Neutrophil (primary cell): ENCODE results near the gene AVEN.

ENCODE experiments used
- H3K27ac ChIP-seq: fragments of 200-600 bp; sonication (generic); 2 replicates; pipeline ENCODE4 v1.5.1; 2016; ENCODE audit warnings: mild to moderate bottlenecking, moderate library complexity
- H3K27me3 ChIP-seq: fragments of 200-600 bp; sonication (generic); 2 replicates; pipeline ENCODE4 v1.6.0; 2016; ENCODE audit warnings: mild to moderate bottlenecking
- H3K36me3 ChIP-seq: fragments of 200-600 bp; sonication (generic); 2 replicates; pipeline ENCODE4 v1.5.1; 2017
- H3K4me1 ChIP-seq, 2 experiments: fragments of 200-600 bp in 1 of 2; sonication (generic) in 1 of 2; 1 replicate in 1 of 2; 2 replicates in 1 of 2; pipeline versions ENCODE4 v1.5.1 to v1.6.1; 2013 to 2016; ENCODE audit warnings: low read depth in 1 of 2, low read length in 1 of 2, mild to moderate bottlenecking in 1 of 2, moderate library complexity in 1 of 2; ENCODE audit not compliant: control insufficient read depth in 1 of 2, insufficient read depth in 1 of 2
- H3K4me3 ChIP-seq, 2 experiments: fragments of 200-600 bp in 1 of 2; sonication (generic) in 1 of 2; 1 replicate in 1 of 2; 2 replicates in 1 of 2; pipeline ENCODE4 v1.5.1; 2013 to 2016; ENCODE audit warnings: low read depth in 1 of 2, low read length in 1 of 2, mild to moderate bottlenecking in 1 of 2, moderate library complexity in 1 of 2
- H3K9me3 ChIP-seq: fragments of 200-600 bp; sonication (generic); 2 replicates; pipeline ENCODE4 v1.5.1; 2016
- CTCF ChIP-seq: fragments of 200-600 bp; sonication (generic); IDR thresholded peaks from 2 replicates; pipeline ENCODE4 v1.5.1; 2016; ENCODE audit warnings: antibody characterized with exemption

Gene AVEN

GRCh38 chr15:33848011-33848410, 191.0 kb downstream of the AVEN start:
- Histone ChIP-seq H3K36me3 (no peaks in the 10 kb centered on the region), H3K4me1 (no peaks in the 10 kb centered on the region), H3K4me3 (no peak overlapping the region), H3K9me3 (no peaks in the 10 kb centered on the region), H3K27ac (no peak overlapping the region), H3K27me3 (peaks cover 6% of the 10 kb centered on the region)
- TF ChIP-seq CTCF = no peak

GRCh38 chr15:33846862-33847261, 192.1 kb downstream of the AVEN start:
- Histone ChIP-seq H3K27ac (no peak overlapping the region), H3K27me3 (peaks cover 6% of the 10 kb centered on the region), H3K4me3 (no peak overlapping the region), H3K4me1 (no peaks in the 10 kb centered on the region), H3K36me3 (no peaks in the 10 kb centered on the region), H3K9me3 (no peaks in the 10 kb centered on the region)
- TF ChIP-seq CTCF = no peak

- Histone ChIP-seq H3K36me3 (no peaks in the 10 kb centered on the region), H3K27ac (no peak overlapping the region), H3K27me3 (peaks cover 4% of the 10 kb centered on the region), H3K4me1 (no peaks in the 10 kb centered on the region), H3K4me3 (no peak overlapping the region), H3K9me3 (no peaks in the 10 kb centered on the region)
- no peak for TF ChIP-seq CTCF
Observed at GRCh38 chr15:33846142-33846541, 192.9 kb downstream of the AVEN start.

GRCh38 chr15:33844597-33844996, 194.4 kb downstream of the AVEN start:
- no peak overlapping the region for H3K4me3 ChIP-seq
- TF ChIP-seq CTCF = no peak

GRCh38 chr15:33844186-33844585, 194.8 kb downstream of the AVEN start:
- no peak for TF ChIP-seq CTCF
- Histone ChIP-seq H3K36me3 (no peaks in the 10 kb centered on the region), H3K4me1 (no peaks in the 10 kb centered on the region), H3K4me3 (no peak overlapping the region), H3K27ac (no peak overlapping the region), H3K27me3 (no peaks in the 10 kb centered on the region), H3K9me3 (no peaks in the 10 kb centered on the region)

More at GRCh38 chr15:33844597-33844996, 194.4 kb downstream of the AVEN start:
- H3K4me1 ChIP-seq = no peaks in the 10 kb centered on the region
- no peaks in the 10 kb centered on the region for H3K9me3 ChIP-seq
- H3K27me3 ChIP-seq = no peaks in the 10 kb centered on the region
- no peaks in the 10 kb centered on the region for H3K36me3 ChIP-seq
- H3K27ac ChIP-seq = no peak overlapping the region

GRCh38 chr15:33840615-33841014, 198.4 kb downstream of the AVEN start:
- H3K36me3 ChIP-seq = no peaks in the 10 kb centered on the region
- no peaks in the 10 kb centered on the region for H3K27me3 ChIP-seq
- TF ChIP-seq CTCF = no peak
- no peaks in the 10 kb centered on the region for H3K9me3 ChIP-seq
- H3K4me1 ChIP-seq = no peaks in the 10 kb centered on the region
- H3K27ac ChIP-seq = no peak overlapping the region
- no peak overlapping the region for H3K4me3 ChIP-seq
